ENCODE results near the gene COIL.

GRCh38 chr17:56992364-56992763 lies 31.5 kb upstream of the COIL start:
- TF ChIP-seq POLR2A (IDR thresholded peaks at IDR 0.05) (no peak), CTCF (IDR thresholded peaks at IDR 0.05) (no peak)

Measured in uterus (tissue), 2 donors.